GM18868 (cell line): ENCODE results near the gene ZNF490.
A peak's percentile ranks its signal among the peaks of the same experiment; 100 is the strongest.
"Not testable (repeated sequence)": the region's sequence is repeated elsewhere in the genome, so short reads cannot be mapped to it uniquely, and the experiment has no call there.

Experiments used
- ATAC-seq: cut with Tn5 transposase; IDR thresholded peaks from one replicate; pipeline ENCODE4 v1.9.1; 2021; ENCODE audit warnings: mild to moderate bottlenecking, moderate library complexity; ENCODE audit not compliant: unreplicated experiment

ZNF490 gene

DNA sequence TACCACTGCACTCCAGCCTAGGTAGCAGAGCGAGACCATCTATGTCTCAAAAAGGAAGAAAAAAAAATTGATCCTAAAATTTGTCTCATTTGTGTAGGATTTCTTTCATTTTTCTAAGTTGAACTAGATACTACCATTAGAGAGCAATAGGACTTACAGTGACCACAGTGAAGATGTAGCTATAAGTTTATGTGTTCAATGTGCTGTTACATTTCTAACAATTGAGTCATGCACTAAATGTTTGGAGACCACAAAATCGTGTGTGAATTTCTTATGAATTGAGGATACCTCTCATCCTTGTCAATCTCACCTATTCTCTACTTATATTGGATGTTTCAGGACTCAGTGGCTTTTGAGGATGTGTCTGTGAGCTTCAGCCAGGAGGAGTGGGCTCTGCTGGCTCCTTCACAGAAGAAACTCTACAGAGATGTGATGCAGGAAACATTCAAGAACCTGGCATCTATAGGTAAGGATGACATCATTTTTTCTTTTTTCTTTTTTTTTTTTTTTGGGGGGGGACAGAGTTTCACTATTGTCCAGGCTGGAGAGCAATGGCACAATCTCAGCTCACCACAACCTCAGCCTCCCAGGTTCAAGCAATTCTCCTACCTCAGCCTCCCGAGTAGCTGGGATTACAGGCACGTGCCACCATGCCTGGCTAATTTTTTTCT lies 12.9 kb upstream of the ZNF490 start:
- ATAC-seq = no peak

DNA sequence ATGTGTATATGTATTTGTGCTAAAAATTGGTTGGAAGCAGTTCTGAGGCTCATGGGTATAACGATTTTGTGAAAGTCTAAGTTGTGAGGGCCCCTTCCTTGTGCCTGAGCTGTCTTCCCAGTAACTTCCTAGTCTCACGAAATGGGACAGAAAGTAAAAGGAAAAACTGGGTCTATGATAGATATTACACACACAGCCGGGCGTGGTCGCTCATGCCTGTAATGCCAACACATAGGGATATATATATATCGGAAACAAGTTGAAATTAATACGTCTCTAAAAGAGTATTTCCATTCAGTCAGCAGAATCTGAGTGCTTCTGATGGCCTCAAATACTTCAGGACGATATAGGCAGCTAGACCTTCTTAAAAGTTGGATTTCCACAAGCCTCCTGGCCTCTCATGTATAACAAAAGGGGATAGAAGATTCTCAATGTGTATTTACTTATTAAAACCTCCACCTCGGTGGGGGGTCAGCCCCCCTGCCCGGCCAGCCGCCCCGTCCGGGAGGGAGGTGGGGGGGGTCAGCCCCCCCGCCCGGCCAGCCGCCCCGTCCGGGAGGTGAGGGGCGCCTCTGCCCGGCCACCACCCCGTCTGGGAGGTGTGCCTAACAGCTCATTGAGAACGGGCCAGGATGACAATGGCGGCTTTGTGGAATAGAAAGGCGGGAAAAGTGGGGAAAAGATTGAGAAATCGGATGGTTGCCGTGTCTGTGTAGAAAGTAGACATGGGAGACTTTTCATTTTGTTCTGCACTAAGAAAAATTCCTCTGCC lies 10.8 kb upstream of the ZNF490 start:
- ATAC-seq = not testable (repeated sequence)

DNA sequence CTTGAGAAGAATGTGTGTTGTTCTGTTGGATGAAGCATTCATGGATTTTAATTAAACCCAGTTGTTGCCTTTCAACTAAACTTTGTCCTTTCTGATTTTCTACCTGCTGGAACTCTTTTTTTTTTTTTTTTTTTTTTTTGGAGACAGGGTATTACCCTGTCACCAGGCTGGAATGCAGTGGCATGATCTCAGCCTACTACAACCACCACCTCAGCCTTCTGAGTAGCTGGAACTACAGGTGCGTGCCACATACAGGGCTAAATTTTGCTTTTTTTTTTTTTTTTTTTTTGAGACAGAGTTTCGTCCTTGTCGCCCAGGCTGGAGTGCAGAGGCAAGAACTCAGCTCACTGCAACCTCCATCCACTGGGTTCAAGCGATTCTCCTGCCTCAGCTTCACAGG lies 7.0 kb upstream of the ZNF490 start:
- no peak for ATAC-seq

DNA sequence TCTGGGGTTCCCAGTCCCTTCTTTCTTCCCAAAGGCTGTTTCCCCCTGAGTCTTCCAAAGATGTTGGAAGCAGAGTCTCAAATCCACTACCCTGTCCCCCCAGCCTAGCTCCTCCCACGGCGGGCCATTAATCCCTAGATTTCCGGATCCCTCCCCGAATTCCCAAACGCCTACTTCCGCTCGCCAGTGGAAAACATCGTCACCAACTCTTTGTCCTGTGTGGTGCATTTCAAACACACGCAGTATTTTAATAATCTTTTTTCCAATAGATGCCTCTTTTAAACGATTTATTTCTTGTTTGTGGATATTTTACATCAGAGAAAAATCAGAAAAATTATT lies 717 bp upstream of the ZNF490 start:
- ATAC-seq = no peak

DNA sequence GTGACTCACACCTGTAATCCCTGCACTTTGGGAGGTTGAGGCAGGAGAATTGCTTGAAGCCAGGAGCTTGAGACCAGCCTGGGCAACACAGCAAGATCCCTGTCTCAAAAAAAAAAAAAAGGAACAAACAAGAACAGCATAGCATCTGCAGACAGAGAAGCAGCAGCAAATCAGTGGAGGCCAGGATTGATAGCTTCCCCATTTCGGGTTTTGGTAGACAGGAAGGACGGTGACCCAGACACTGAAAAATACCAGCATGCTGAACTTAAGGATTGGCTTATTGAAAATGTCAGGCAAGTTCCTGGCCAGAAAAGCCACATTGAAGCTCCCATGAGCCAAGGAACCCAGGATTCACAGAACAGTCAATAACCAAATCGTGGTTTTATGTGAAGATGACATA lies 3.0 kb downstream of the ZNF490 start:
- no peak for ATAC-seq

DNA sequence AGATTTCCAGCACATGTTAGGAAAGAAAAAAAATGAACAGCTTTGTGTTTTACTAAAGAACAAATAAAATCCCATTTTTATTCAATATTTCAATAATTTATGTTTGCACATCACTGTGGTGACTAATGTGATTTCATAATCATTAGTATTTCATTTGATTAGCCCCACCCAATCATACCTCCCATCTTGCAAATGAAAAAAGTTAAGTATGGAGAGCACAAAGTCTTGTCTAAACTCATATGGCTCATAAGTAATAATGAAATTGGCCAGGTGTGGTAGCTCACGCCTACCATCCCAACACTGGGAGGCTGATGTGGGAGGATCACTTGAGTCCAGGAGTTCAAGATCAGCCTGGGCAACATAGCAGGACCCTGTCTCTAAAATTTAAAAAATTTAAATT lies 3.8 kb downstream of the ZNF490 start:
- ATAC-seq = no peak

DNA sequence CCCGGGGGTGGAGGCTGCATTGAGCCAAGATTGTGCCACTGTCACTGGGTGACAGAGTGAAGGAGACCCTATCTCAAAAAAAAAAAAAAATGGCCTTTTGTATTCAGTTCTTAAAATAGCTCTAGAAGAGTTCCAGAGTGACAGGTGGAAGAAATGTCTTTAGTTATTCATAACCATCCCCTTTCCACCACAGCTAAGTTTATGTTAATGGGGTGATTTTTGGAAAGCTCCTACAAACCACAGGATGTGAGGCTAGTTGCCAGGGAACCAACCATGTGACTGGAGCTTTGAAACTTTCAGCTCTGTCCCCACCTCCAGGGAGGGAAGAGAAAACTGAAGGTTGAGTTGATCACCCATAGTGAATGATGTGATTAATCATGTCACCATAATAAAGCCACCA lies 6.9 kb downstream of the ZNF490 start:
- ATAC-seq = no peak

DNA sequence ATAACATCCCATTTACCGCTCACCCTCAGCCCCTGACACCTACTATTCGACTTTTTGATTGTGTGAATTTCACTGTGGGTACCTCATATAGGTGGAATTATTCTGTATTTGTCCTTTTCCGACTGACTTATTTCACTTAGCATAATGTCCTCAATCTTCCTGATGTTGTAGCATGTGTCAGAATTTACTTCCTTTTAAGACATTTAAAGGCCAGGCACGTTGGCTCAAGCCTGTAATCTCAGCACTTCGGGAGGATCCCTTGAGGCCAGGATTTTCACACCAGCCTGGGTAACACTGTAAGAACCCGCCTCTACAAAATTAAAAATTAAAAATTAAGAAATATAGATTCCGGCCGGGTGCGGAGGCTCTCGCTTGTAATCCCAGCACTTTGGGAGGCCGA lies 13.0 kb downstream of the ZNF490 start:
- no peak for ATAC-seq

DNA sequence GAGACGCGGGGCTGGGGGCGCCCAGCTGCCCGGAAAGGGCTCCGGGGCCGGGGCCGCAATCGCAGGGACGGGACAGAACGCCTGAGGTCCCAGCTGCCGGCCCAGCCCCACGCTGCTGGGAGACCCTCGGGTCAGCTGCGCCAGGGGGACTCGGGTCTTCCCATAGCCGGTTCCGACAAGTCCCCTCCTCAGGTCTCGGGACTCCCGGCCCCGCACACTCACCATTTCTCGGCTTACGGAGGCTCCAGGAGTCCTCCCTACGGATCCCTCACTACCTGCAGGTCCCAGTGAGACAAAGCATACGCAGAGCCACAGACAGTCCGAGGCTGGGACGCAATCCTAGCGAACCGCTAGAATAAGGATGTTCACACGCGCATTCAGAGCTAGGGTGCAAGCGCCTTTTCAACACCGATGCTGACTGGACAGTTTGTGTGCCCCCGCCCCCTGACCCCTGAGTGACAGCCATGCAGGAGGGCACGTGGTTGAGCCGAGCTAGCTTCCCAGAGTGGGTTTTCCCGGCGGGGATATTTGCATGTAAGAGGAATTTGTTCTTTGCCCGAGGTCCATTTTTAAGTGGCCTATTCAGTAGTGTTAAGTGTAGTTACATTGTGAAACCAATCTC lies 13.6 kb downstream of the ZNF490 start:
- no peak for ATAC-seq

DNA sequence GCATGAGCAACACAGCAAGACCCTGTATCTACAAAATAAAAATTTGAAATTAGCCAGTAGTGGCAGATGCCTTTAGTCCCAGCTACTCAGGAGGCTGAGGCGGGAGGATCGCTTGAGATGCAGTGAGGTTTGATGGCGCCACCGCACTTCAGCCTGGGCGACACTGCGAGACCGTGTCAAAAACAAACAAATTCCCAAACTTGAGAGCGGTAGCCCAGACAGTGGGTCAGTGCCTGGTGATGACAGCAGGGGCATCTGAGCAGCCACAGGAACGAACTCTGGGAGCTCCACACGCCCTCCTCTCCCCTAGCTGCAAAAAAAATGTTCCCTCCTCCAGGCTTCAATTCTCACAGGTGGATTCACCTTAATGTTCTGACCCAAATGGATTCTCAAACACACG lies 14.1 kb downstream of the ZNF490 start:
- no peak for ATAC-seq

DNA sequence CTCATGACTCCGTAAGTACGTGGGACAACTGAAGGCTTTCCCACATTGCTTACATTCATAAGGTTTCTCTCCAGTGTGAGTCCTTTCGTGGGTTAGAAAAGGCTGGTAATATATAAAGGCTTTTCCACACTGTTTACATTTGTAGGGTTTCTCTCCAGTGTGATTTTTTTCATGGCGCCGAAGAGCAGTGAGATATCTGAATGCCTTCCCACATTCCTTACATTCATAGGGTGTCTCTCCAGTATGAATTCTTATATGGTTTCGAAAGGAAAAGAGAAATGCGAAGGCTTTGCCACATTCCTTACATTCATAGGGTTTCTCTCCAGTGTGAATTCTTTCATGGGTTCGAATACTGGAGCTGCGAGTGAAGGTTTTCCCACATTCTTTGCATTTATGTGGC lies 29.5 kb downstream of the ZNF490 start:
- ATAC-seq = no peak

DNA sequence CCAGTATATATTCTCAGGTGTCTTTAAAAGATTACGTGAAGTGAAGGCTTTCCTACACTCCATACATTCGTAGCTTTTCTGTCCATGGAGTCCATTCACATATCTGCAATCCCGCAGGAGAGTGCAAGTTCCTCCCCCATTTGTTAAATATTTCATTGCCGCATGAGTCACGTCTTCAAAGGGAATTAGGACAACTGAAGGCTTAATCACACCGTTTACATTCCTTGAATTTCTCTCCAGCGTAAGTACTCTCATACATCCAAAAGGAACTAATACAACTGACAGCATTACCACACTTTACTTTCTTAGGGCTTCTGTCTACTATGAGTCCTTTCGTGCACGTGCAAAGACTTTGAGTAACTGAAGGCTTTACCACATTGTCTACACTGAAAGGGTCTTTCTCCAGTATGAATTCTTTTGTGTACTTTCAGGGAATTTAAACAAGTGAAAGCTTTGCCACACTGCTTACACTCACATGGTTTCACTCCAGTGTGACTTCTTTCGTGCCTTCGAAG lies 30.4 kb downstream of the ZNF490 start:
- no peak for ATAC-seq

DNA sequence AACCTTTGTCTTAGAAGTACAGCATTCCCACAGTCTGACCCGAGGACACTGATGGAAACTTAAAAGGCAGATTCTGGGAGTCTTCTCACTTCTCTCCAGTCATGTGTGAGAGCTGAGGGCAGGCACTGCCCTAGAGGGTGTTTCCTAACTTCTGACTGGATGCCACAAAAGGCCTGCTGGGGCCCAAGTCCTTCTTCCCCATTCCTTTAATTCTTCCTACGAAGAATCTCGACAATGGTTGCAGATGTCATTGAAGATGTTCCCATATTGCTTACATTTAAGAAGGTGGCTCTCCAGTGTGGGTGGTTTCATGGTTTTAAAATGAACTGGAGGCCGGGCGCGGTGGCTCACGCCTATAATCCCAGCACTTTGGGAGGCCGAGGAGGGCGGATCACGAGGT lies 32.0 kb downstream of the ZNF490 start:
- ATAC-seq = no peak

DNA sequence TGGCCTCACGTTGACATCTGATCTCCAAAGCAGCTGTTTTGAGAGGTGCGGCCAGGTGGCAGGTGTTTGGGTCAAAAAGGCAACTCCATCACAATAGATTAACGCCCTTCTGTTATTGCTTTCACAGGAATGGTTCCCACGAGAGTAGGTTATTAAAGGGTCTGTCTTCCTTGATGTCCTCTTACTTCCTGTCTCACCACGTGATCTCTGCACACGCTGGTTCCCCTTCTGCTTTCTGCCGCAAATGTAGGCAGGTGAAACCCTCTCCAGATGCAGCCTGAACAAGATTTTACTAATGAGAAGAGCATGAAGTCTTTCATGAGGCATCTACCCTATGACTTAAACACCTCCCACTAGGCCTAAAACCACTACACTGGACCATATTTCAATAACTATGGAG lies 36.6 kb downstream of the ZNF490 start:
- no peak for ATAC-seq

DNA sequence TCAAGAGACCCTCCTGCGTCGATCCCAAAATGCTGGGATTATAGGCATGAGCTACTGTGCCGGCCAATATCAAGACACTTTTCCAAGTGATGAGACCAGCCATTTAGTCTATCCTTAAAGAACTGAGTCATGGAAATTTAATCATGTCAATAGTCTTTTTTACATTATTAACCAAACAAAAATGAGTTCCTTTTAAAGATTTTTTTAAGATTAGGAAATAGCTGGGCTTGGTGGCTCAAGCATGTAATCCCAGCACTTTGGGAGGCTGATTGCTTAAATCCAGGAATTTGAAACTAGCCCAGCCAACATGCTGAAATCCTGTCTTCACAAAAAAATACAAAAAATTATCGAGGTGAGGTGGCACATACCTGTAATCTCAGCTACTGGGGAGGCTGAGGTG lies 42.7 kb downstream of the ZNF490 start:
- ATAC-seq = no peak

DNA sequence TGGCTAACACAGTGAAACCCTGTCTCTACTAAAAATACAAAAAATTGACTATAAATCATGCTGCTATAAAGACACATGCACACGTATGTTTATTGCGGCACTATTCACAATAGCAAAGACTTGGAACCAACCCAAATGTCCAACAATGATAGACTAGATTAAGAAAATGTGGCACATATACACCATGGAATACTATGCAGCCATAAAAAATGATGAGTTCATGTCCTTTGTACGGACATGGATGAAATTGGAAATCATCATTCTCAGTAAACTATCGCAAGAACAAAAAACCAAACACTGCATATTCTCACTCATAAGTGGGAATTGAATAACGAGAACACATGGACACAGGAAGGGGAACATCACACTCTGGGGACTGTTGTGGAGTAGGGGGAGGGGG lies 44.2 kb downstream of the ZNF490 start:
- ATAC-seq = not testable (repeated sequence)

DNA sequence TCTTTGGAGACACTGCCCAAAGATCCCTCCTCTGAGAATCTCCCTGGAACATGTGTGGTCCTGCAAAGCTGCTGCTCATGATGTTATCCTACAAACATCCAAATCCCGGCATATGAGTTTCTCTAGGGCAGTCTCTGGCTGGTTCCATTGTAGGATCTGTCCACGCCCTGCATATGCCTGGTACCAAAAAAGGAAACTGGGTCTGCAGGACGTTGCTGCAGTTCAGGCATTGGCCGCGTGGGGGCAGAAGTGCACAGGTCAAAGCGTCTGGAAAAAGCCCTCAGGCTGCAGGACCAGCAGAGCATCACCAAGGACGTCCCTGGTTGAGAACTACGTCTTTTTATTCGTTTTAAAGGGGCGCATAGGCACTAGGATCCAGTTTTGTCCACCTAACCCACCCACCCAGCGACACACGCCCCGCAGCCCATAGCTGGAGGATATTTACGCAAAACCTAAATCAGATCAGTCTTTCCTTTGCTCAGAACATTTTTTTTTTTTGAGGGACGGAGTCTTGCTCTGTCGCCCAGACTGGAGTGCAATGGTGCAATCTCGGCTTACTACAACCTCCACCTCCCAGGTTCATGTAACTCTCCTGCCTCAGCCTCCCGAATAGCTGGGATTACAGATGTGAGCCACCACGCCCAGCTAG lies 46.5 kb downstream of the ZNF490 start:
- ATAC-seq = no peak

DNA sequence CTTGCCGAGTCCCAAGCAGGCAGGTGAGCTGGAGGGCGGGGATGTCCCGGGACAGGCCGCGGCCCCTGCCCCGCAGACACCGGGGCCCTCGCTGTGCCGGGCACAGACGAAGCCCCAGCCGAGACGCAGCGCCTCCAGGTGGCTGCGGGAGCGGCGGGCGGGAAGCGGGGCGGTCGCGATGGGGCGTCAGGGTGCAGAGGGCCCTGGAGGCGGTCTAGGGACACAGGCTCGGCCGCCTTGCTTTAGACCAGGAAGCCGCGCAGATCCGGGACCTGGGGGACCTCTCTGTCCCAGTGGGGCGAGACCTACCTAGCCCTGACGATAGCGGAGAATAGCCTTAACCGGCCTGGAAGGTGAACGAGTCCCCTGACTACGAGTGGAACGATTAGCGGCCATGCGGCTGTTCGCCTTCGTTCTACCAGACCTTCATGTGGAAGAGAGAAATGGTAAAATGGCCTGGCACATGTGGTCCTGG lies 55.1 kb downstream of the ZNF490 start:
- ATAC-seq = no peak

DNA sequence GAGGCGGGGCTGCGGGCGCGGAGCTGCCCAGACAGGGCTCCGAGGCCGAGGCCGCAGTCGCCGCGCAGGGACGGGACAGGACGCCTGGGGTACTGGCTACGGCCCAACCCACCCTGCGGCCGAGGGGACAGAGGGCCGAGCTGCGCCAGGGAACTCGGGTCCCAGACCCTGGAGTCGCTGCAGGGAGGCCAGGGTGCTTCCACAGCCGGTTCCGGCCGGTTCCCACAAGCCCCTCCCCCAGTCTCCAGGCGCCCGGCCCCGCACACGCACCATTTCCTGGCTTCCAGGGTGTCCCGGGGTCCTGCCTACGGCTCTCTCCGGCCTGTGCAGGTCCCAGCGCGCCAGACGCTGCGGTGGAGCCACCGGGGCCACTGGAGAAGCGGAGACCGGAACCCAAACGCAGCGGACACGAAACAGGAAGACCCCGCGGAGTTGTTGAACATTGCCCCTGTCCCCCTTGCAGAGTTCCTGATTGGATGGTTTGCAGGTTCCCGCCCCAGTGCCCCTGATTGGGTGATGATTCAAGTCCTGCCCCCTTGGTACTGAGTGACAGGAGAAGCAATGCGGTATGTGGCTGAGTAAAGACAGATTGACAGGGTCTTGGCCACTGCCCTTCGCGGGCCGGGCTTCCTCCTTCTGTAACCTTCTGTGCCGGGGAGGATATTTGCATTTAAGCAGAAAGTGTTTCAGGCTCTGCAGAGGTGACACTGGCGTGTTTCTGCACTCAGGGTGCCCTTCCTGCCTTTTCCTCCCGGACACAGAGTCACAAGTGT lies 59.4 kb downstream of the ZNF490 start, which contains the start of gene ZNF564:
Gene ZNF564, minus strand, starts transcription at position 423 of the 773 bp plus-strand sequence. Its CDS starts 150 bp downstream, at position 273.
- ATAC-seq = peak; percentile 98

DNA sequence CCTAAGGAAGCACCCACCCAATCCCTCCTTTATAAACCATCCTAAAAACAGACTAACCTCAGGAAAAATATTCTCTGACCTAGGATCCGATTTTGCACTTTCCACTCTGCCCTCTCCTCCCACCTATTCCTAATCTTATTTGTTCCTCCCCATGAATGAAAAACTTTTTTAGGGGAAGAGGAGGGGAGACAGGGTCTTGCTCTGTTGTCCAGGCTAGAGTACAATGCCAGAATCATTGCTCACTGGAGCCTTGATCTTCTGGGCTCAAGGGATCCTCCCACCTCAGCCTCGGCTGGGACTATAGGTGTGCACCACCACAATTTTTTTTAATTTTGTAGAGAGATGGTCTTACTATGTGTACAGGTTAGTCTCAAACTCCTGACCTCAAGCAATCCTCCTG lies 63.7 kb downstream of the ZNF490 start:
- no peak for ATAC-seq

DNA sequence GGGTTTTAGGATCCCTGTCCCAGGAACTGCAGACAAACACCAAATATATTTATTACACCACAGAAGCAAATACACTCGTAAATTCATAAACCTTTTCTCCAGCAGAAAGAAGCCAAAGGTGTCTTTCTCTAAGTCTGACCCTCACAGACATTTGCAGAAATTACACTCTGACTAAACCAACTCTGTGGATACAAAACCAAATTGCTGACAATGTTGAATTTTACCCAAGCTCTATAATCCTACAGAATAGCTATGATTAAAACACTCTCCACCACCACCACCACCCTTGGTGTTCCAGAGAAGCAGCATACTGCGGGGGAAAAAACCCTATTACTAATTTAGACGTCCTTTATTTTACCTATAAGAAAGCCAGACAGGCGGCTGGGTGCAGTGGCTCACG lies 64.5 kb downstream of the ZNF490 start:
- ATAC-seq = no peak
